Measurements from ENCODE around the gene BRD3. TPM values are rescaled to one million over a fixed set of nuclear protein-coding genes. Genes with fewer than 3 reads are reported as not detected.
A peak's percentile ranks its signal among the peaks of the same experiment; 100 is the strongest.
"Not testable (repeated sequence)": the region's sequence is repeated elsewhere in the genome, so short reads cannot be mapped to it uniquely, and the experiment has no call there.

The BRD3 gene
- total RNA-seq (2014; rRNA removed; shearing (Covaris generic)) = 1.7 and 2.1 TPM in 2 replicates
- 8.3 and 24.0 TPM in 2 replicates for polyA plus RNA-seq (2015; cell fraction: cytosol; rRNA removed)
- 13.7 and 17.0 TPM in 2 replicates for polyA plus RNA-seq (2015; cell fraction: nucleus; rRNA removed)

- in situ Hi-C loops (cut with HindIII; ENCODE audit: low pct_unique_long_range_greater_than_20kb, low sequenced_read_pairs) = no loop called here
- DNase-seq (ENCODE audit: low read depth, low spot score) = peak; percentile 84
These were observed at the start of gene BRD3 for GRCh38 chr9:134067904-134068743. BRD3 (minus strand) TSS chr9:134068026; CDS start chr9:134053477, 14,549 bp downstream.

DNA sequence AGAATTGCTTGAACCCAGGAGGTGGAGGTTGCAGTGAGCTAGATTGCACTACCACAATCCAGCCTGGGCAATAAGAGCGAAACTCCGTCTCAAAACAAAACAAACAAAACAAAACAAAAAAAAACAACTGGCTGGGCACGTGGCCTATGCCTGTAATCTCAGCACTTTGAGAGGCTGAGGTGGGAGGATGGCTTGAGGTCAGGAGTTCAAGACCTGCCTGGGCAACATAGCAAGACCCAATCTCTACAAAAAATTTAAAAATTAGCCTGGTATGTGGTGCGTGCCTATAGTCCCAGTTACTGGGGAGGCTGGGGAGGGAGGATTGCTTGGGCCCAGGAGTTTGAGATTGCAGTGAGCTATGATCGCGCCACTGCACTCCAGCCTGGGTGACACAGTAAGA lies 44.7 kb upstream of the BRD3 start:
- in situ Hi-C loops (cut with HindIII; ENCODE audit: low pct_unique_long_range_greater_than_20kb, low sequenced_read_pairs) = no loop called here
- no peak for DNase-seq (ENCODE audit: low read depth, low spot score)

DNA sequence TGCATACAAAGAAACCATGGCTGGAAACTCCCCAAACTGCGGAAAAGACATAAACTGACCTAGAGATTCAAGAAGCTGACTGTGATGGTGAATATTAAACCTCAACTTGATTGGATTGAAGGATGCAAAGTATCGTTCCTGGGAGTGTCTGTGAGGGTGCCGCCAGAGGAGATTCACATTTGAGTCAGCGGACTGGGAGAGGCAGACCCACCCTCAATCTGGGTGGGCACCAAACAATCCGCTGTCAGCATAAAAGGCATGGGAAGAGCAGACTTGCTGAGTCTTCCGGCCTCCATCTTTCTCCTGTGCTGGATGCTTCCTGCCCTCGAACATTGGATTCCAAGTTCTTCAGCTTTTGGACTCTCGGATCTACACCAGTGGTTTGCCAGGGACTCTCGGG lies 43.2 kb upstream of the BRD3 start:
- no peak for DNase-seq (ENCODE audit: low read depth, low spot score)
- in situ Hi-C loops (cut with HindIII; ENCODE audit: low pct_unique_long_range_greater_than_20kb, low sequenced_read_pairs) = no loop called here

DNA sequence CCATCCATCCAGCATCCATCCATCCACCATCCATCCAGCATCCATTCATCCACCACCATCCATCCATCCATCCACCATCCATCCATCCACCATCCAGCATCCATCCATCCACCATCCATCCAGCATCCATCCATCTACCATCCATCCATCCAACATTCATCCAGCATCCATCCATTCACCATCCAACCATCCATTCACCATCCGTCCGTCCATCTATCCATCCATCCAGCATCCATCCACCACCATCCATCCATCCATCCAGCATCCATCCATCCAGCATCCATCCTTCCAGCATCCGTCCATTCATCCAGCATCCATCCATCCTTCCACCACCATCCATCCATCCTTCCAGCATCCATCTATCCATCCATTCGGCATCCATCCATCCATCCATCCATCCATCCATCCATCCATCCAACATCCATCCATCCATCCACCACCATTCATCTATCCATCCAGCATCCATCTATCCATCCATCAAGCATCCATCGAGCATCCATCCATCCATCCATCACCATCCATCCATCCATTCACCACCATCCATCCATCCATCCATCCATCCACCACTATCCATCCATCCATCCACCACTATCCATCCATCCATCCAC lies 35.7 kb upstream of the BRD3 start:
- no peak for DNase-seq (ENCODE audit: low read depth, low spot score)

GRCh38 chr9:134101623-134102149 lies 33.9 kb upstream of the BRD3 start:
- DNase-seq (ENCODE audit: low read depth, low spot score) = no peak
- in situ Hi-C loops (cut with HindIII; ENCODE audit: low pct_unique_long_range_greater_than_20kb, low sequenced_read_pairs) = no loop called here

More for the DNA sequence above, 35.7 kb upstream of the BRD3 start:
- in situ Hi-C loops (cut with HindIII; ENCODE audit: low pct_unique_long_range_greater_than_20kb, low sequenced_read_pairs) = no loop called here

DNA sequence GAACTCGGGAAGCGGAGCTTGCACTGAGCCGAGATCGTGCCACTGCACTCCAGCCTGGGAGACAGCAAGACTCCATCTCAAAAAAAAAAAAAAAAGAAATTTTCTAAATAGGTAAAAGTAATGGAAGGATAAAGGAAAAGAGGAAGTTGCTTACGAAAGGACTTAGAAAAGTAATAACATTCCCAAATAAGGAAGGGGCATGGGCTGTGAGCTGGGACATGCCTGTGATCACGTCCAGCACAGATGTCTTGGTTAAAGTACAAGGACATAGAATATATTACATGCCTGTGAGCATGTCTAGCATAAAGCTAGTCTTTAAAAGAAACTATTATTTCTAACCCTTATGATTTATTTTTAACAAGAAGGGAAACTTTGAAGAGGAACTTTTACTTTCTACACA lies 33.3 kb upstream of the BRD3 start:
- in situ Hi-C loops (cut with HindIII; ENCODE audit: low pct_unique_long_range_greater_than_20kb, low sequenced_read_pairs) = not testable (repeated sequence)

GRCh38 chr9:134100040-134100439 lies 32.2 kb upstream of the BRD3 start:
- in situ Hi-C loops (cut with HindIII; ENCODE audit: low pct_unique_long_range_greater_than_20kb, low sequenced_read_pairs) = no loop called here
- DNase-seq (ENCODE audit: low read depth, low spot score) = no peak

More for the DNA sequence above, 33.3 kb upstream of the BRD3 start:
- not testable (repeated sequence) for DNase-seq (ENCODE audit: low read depth, low spot score)

DNA sequence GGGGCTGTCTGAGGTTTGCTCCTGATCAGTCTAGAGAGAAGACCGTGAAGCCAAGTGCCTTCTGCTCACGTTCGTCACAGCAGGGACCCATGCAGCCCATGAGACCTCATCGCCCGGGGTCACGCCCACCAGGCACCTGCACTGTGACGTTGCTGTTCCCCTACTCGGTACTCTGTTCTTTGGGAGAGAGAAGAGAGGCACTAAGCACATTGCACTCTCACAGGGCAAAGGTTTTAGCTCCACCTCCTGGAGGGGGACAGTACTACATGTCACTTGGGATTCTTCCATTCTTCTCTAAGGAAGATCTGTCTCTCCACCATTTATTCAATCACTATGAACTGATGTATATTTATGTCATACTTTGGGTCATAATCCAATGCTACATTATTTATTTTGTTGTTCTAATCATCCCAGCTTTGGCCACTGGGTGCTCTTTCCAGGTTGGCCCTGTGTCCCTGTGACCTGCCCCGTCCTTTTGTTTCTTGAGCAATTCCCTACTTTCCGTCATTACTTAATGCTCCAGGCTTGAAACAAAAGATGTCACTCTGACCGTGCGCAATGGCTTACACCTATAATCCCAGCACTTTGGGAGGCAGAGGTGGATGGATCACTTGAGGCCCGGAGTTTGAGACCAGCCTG lies 31.4 kb upstream of the BRD3 start:
- in situ Hi-C loops (cut with HindIII; ENCODE audit: low pct_unique_long_range_greater_than_20kb, low sequenced_read_pairs) = no loop called here
- DNase-seq (ENCODE audit: low read depth, low spot score) = peak; percentile 82

DNA sequence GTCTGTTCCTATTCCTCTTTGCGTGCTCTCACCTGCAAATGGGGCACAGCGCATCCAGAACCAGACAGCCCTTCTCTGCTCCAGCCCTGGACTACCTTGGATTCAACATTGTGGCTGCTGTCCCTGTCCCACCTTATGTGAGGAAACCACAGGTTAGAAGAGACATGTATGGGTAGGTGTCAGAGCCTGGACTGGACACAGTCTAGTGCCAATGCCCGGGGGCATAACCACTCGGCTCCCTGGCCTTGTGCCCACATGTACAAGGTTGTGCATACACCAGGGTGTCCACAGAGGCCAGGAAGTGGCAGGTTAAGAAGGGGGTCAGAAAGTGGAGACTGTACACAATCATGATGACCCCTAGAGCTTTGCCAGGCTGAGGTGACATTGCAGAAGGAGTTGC lies 22.1 kb upstream of the BRD3 start:
- DNase-seq (ENCODE audit: low read depth, low spot score) = no peak
- in situ Hi-C loops (cut with HindIII; ENCODE audit: low pct_unique_long_range_greater_than_20kb, low sequenced_read_pairs) = no loop called here

GRCh38 chr9:134088063-134088725 lies 20.4 kb upstream of the BRD3 start:
- DNase-seq (ENCODE audit: low read depth, low spot score) = no peak
- in situ Hi-C loops (cut with HindIII; ENCODE audit: low pct_unique_long_range_greater_than_20kb, low sequenced_read_pairs) = no loop called here

- no peak for DNase-seq (ENCODE audit: low read depth, low spot score)
- in situ Hi-C loops (cut with HindIII; ENCODE audit: low pct_unique_long_range_greater_than_20kb, low sequenced_read_pairs) = no loop called here
These were observed 17.8 kb upstream of the BRD3 start for GRCh38 chr9:134085674-134086073.

DNA sequence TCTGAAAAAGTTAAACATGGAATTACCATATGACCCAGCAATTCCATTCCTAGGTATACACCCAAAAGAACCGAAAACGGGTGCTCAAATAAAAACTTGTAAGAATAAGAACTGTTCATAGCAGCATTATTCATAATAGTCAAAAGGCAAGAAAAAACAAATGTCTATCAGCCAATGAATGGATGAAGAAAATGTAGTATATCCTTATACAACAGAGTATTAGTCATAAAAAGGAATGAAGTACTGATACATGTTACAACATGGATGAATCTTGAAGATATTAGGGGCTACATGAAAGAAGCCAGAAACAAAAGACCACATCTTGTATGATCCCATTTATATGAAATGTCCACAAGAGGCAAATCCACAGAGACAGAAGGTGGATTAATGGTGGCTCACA lies 15.6 kb upstream of the BRD3 start:
- in situ Hi-C loops (cut with HindIII; ENCODE audit: low pct_unique_long_range_greater_than_20kb, low sequenced_read_pairs) = no loop called here

GRCh38 chr9:134076644-134077043 lies 8.8 kb upstream of the BRD3 start:
- no peak for DNase-seq (ENCODE audit: low read depth, low spot score)
- in situ Hi-C loops (cut with HindIII; ENCODE audit: low pct_unique_long_range_greater_than_20kb, low sequenced_read_pairs) = no loop called here

More for the DNA sequence above, 15.6 kb upstream of the BRD3 start:
- no peak for DNase-seq (ENCODE audit: low read depth, low spot score)

GRCh38 chr9:134075689-134076088 lies 7.9 kb upstream of the BRD3 start:
- in situ Hi-C loops (cut with HindIII; ENCODE audit: low pct_unique_long_range_greater_than_20kb, low sequenced_read_pairs); DNase-seq (ENCODE audit: low read depth, low spot score): not testable (repeated sequence)

GRCh38 chr9:134073500-134073899 lies 5.7 kb upstream of the BRD3 start:
- in situ Hi-C loops (cut with HindIII; ENCODE audit: low pct_unique_long_range_greater_than_20kb, low sequenced_read_pairs) = no loop called here

GRCh38 chr9:134072683-134073082 lies 4.9 kb upstream of the BRD3 start:
- DNase-seq (ENCODE audit: low read depth, low spot score); in situ Hi-C loops (cut with HindIII; ENCODE audit: low pct_unique_long_range_greater_than_20kb, low sequenced_read_pairs): not testable (repeated sequence)

More at GRCh38 chr9:134073500-134073899, 5.7 kb upstream of the BRD3 start:
- no peak for DNase-seq (ENCODE audit: low read depth, low spot score)

DNA sequence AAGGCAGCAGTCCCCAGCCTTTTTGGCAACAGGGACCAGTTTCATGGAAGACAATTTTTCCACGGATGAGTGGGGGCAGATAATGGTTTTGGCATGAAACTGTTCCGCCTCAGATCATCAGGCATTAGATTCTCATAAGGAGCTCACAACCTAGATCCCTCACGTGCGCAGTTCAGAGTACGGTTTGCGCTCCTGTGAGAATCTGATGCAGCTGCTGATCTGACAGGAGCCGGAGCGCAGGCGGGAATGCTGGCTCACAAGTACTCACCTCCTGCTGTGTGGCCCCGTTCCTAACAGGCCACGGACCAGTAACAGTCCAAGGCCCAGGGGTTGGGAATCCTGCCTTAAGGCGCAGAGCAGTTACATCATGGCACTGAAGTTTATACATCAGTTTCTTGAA lies 3.3 kb upstream of the BRD3 start:
- no peak for DNase-seq (ENCODE audit: low read depth, low spot score)
- in situ Hi-C loops (cut with HindIII; ENCODE audit: low pct_unique_long_range_greater_than_20kb, low sequenced_read_pairs) = no loop called here

Measured in SK-MEL-5 (cell line).